GM19468 (cell line): ENCODE data around the gene SPRED2.

Experiments used
- ATAC-seq: cut with Tn5 transposase; IDR thresholded peaks from one replicate; pipeline ENCODE4 v1.9.1; 2021; ENCODE audit warnings: mild to moderate bottlenecking, moderate library complexity, moderate number of reproducible peaks; ENCODE audit not compliant: unreplicated experiment; ENCODE audit errors: extremely low read depth

Gene SPRED2

DNA sequence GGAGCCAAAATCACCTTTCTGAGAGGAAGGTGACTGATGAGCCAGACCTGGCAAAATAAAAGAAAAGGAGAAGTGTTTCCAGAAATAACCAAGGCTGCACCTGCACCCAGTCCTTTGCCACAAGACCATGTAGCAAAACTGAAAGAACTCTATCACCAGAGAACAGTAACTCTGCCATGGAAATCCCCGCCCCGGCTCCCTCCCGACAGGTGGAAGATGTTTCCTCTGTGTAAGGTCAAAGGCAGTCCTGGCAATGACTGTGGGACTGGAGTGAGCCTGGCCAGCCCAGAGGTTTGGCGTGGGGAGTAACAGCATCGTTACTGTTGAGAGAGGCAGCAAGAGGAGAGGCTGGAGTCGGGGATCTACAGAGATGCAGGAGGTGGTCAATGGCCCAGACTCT lies 42.3 kb downstream of the SPRED2 start:
- peak; percentile 31 for ATAC-seq

DNA sequence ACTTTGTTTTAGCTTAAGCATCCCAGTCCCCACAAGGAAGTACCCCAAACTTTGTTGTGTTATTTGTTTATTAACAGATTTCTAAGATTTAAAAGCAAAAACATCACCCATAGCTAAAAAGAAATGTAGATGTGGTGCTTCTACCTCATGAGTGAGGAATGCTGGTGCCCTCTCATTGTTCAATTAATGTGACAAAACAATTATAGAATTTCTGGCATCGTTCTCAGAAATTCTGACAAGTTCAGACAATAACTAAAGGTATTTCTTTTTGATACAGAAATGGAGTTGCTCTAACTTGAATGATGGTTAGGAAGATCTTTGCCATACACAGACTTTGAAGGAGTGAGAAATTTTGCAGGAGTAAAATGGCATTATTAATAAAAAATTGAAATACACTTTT lies 42.9 kb downstream of the SPRED2 start:
- ATAC-seq: no peak

DNA sequence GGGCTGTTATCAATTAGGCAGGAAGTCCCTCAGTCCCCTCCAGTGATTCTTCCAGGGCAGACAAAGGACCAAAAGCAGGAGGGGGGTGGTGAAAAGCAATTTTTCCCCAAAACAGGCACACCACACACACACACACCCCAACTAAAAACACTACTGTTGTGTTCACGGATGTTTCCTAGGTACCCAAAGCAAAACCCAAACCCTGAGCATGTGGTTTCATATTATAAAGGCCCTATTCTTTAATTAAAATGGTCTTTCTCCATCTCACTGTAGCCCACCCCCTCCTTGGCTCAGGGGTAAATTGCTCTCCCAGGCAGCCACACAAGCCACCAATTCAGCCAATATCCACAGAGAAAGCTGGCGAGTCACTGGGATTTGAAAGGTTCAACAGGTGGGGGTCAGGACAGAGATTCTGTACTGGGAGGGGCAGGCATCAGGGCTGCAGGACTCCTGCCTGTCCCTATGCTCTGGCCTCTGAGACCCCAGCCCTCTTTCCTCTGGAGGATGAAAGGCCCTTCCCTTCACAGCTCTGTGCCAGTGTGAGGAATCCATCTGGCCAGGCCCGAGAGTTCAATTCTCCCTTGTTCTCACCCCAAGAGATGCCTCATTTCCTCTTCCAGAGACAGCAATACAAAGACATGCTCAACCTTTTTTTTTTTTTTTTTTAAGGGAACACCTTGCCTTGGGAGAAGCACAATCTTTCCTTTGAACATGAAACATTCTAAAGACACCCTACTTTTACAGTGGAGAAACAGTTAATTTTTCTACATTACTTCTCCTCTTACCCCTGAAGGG lies 43.6 kb downstream of the SPRED2 start:
- no peak for ATAC-seq

DNA sequence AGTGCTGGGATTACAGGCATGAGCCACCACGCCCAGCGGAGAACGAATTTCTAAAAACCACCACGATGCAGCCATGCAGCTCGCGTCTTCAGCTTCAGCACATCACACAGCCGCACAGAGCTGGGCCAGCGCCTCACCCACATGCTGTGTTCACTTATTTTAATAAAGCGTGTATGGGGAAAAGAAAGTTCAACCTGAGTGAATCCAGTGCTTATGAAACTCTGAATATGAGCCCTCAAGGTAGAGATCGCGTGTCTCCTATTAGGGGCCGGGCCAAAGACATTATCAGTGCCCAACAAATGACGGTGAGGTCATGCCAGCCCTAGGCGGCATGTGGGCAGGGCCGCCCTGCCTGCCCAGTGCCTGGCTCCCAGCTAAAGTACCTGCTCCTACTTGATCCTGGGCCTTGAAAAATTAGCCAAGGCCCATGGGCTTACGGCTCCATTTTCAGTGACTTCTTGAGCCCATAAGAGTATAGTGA lies 44.3 kb downstream of the SPRED2 start:
- peak; percentile 84 for ATAC-seq

DNA sequence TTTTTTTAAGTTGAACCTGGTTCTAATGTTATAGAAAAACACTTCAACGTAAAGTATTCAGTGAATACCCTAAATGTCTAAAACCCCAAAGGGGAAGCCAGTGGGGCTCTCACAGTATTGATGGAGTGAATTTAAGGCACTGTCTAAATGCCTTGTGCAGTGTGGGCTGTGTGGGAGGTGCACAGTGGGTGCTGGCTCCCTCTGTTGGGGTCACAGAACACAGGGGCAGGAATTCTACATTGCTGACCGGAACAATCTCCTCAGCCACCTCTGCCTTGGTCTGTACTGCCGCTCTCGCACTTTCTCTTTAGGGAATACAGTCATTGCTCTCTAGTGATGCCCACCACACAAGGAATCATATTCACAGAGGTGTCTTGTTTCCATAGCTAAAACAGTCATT lies 45.4 kb downstream of the SPRED2 start:
- no peak for ATAC-seq

DNA sequence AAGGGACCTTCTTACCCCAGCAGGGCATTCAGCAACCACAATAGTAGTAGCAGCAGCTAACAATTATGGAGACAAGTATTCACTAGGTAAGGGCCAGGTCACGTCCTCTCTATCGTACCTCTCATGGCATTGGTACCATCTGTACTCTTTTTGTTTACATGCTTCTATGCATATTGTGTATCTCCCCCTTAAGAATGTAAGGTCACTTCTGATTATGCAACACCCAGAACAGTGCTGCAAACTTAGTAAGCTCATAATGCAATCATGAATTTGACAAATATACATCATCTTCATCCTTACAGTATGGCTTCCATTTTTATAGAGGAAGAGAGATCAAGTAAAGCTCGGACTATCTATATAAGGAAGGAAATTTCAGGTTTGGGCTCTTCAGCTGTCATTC lies 46.1 kb downstream of the SPRED2 start:
- no peak for ATAC-seq

DNA sequence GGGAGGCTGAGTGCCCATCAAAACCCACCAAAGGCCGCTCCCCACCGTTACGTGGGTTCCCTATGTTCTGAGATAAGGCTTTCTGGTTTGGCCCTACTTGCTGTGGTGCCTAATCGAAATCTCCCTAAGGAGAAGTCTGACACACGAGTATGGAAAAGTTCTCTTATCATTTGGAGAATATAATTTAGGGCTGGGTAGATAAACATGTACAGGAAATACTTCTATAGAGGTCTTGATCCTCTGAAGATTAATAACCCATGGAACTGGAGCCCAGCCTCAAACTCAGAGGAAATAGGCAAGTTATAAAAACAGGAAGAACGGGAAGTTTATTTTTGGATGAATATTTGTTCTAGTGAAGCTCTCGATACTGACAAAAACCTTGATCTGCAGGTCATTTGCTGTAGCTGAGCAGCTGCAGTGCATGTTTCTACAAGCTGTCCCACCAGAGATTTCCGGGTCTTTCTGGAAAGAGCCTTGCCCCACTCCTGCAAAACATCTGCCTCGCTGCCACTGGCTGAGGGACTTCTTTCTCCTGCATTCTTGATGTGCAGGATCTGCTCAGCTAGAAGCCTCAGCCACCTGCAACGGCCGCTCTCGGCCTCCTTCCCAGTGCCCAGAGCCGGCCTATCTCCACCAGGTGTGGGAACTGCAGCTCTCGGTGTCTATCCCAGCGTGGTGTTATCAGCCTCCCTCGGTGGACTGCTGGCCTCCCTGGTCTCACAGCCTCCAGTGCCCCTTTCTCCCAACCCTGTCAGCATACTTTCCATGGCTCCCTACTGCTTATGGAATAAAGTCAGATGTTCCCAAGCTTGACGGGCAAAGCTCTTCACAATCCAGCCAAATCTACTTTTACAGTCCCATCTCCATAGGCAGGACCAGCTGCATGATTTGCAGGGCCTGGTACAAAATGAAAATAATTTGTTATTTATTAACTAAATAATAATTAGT lies 48.6 kb downstream of the SPRED2 start:
- no peak for ATAC-seq

DNA sequence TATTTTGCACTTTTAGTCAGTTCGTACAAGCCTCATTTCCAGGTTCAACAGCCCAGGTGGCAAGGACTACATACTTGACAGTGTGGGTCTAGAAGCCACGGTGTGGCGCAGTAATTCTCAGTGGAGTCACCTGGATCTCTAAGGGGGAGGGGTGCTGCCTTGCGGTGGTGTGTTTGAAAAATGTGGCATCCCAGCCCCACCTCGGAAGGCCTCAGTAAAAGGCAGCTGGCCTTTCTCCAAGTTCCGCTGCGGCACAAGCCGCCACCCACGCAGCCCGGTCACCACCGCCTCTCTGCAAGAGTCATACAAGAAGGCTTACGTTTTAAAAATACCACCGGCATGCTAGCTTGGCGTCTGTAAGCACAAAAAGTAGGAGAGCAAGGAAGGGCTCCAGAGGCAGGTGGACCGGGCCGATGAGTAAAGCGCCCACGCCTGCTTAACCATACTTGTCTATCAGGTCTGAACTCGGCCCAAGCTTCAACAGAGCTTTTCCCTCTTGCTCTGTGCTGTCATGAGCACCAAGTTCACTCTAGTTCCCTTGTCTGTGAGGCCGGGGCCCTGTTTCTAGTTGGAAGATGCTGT lies 49.5 kb downstream of the SPRED2 start:
- peak; percentile 75 for ATAC-seq

DNA sequence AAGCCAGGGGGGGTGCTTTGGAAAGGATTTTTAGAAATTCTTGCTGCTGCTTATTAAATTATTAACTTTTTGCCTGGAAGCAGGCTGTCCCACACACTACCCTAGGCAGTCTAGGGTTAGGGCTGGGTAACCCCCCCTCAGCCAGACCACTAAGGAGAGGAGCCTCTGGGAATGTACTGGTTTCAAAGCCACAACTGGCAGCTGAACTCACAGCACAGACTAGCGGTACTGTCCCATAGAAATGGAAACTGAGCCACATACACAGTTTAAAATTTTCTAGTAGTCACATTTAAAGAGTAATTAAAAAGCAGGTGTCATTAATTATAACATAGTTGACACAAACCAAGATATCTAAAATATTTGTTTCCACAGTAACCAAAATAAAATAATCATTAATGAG lies 50.1 kb downstream of the SPRED2 start:
- no peak for ATAC-seq

DNA sequence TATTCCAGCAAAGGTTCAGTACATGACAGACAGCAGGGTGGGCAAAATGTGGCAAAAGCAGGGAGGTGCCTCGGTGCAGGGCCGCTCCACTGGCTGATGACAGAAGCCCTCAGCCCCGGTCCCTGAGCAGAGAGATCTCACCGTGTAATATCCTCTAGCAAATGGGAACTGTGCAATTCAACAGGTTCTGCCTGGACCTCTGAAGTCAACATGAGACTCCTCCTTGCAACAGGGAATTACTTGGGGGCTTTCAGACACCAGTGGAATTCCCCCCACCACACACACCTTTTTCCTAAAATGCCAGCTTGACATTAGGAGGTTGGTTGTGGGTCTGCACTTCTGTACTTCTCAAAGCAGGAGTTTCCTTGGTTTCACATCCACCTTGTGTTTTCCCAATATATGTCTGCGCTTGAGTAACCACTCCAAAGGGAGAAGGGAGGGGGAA lies 50.8 kb downstream of the SPRED2 start:
- no peak for ATAC-seq

DNA sequence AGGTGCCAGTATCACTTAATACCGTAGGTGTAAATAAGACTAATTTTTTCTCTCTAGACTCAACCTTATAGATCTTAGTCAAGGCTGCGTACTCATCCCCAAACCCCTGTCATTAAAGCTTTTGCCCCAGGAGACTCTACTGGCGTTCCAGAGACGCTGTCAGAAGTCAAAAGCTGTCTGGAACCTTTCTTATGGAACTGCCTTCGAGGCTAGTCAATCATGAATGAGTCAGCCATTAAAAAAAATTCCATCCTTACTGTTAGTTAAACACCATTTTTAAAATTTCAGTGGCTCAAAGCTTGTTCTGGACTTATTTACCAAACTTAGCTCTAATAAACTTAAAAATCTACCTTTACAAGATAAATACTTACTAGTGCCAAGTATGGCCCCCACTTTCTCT lies 52.1 kb downstream of the SPRED2 start:
- ATAC-seq: no peak

DNA sequence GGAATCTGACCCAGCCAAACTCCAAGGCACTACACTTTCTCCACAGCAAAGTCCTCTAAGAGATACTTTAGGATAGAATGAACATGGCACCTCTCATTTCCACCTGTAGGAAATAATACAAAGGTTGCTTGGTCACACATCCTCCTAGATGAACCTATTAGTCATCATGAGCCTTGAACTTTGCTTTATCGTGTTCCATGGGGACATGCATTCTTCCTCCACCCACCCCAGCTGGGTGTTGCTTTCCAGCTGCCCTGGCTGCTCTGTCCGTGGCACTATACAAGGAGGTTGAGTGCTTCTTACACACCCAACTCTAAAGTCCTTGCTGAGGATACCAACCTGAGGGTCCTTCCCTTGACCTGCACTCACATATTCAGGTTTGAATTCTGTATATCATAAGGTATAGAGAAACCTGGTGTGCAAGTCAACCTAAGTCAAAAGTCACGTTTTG lies 52.7 kb downstream of the SPRED2 start:
- no peak for ATAC-seq

DNA sequence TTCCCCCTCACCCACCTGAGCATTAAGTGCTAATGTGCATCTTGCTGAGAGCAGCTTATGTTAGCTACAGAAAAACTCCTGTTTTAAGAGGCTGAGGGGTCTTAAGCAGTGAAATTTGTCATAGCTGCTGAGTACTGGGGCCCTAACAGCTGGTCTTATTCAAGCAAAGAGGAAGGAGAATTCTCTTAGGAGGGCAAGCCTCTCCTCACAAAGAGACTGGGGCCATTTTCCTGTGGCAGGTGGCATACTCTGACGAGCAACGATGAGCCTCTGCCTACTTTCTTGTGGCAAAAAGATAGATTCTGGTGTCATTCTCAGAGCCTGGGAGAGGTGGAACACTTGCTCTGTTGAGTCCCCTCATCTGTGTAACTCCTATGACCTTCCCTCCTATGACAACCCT lies 53.2 kb downstream of the SPRED2 start:
- no peak for ATAC-seq

DNA sequence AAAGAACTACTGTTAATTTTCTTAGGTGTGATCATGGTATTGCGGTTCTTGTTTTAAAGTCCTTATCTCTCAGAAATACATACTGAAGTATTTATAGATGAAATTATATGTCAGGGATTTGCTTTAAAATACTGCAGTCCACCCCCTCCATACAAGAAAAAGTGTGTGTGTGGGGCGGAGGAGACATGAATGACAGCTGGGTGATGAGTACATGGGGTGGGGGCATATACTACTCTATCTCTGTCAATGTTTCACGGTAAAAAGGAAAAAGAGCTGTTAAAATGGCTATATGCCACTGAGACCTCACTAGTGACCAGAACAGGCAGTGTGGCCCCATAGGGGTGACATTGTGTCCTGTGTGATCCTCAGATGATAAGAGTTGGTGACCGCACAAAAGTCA lies 54.1 kb downstream of the SPRED2 start:
- no peak for ATAC-seq

DNA sequence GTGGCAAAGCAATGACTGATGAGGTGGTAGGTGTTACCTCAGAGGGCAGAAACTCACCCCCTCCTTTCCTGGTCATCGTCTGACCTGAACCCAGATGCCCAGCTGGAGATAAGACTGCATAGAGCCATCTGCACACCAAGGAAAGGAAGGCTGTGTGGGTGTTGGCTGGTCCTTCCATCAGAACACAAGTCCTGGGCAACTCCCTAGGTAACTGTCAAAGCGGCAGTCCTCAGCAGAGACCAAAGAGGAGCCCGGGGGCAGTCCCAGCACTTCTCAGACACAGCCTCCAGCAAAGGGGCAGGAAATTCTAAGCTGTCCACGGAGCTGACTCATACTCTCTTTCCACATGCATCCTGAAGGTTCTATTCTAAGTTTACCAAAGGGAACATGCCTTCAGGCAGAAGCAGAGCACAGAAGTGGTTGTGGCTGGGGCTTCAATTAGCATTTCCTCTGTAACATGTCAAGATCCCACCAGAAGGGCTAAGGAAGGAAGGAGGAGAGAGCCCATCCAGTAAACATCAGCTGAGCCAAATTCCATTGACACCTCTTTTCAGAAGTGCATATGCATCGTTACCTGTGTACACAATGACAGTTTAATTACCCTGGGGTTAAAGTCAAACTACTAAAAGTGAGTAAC lies 54.7 kb downstream of the SPRED2 start:
- no peak for ATAC-seq

DNA sequence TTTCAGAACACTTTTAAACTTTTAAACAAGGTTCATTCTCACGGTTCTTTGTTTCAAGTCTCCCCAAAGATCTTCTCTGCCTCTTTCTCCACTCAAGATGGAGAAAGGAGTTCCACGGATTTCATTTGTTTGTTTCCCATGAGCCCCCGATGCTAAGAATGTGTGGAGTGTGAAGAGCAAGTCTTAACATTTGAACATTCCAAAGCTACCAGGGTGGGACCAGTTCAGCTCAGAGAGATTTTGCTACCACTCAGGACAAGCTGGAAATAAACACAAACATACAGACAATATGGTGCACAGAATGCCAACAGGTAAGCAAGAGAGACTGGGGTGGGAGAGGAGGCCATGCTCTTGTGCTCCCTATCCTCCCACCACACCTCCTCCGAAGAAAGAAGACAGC lies 56.7 kb downstream of the SPRED2 start:
- no peak for ATAC-seq

DNA sequence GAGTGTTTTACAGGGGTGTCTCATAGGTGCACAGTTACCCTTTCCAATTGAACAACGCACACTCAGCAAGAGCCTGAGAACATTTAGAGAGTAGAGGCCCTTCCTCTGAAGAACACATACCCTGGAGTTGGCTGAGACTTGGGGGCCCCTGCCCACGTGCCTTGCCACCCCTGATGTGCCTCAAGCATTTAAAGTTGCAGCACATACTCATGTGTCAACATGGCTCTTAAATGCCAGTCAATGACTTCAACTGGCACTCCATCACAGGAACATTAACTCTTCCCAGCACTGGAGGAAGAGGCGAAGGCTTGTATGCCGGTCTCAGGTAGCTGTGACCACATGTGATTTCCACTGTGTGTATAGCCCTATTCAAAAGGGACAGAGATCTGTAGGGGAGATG lies 57.4 kb downstream of the SPRED2 start:
- no peak for ATAC-seq

DNA sequence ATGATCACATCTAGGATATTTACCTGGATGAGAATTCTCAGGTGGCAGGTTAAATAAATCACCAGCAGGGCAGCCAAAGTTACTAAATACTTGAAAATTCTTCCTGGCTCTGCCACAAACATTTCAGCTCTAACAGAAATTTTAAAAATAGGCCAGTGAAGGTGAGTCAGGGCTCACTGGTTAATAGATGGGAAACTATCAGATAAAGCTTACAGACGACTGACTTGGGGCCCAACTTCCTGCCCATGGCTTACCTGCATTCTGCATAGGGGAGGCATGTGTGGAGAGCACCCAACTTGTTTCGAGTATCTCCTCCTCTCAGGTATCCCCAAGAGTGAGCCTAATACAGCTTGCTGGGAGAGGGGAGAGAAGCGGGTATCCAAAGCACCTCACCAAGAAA lies 57.8 kb downstream of the SPRED2 start:
- no peak for ATAC-seq

DNA sequence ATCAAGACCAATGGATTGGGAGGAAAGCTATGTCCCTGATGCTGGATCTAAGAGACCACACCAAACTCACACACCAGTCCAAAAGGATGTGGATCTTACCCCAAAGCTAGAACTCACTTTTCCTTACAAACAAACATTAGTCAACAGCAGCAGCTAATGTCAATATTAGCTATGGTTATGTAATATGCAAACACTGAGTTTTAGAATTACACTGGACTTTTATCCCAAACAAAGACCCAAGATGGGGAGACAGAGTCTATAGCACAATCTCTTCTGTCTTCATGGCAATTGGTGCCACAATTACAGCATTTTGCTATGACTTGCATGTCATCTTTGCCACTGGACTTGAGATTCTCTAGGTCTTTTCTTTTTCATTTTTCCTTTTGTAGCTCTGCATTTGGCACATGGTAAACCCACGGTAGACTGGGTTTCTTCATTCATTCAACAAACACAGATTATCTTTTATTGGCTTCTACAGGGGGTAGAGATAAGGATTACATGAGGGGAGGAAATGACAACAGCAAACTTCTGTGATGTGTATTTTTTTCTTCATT lies 59.0 kb downstream of the SPRED2 start:
- ATAC-seq: no peak

DNA sequence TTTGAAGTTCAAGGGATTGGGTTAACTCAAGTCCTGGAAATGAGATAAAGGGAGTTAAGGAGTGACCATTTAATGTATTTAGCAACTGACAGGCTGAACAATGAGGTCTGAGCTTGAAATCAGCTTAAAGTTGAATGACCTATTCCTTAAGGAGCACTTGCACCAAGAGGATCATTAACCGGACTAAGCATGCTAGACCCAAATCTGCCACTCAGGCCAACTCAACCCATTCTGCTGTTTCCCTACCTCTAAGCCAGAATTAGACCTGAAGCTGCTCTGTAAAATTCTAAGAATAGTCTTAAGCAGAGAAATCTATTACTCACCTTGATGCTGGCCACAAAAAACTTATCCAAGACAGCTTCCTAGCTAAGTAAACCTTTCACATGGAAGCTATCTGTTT lies 59.8 kb downstream of the SPRED2 start:
- no peak for ATAC-seq
